H1 (cell line): ENCODE data around the gene FAM151A. TPM values are rescaled to one million over a fixed set of nuclear protein-coding genes. Genes with fewer than 3 reads are reported as not detected.

Source experiments
- CTCF ChIA-PET: fragments of 300-600 bp; sonication (Branson Sonifier 250); formaldehyde crosslinking; loops from one replicate; lab custom pipeline; 2021; ENCODE audit not compliant: partially characterized antibody; lab: Charles Lee
- POLR2A ChIA-PET: fragments of 300-600 bp; sonication (Branson Sonifier 250); formaldehyde crosslinking; loops from one replicate; lab custom pipeline; 2021; ENCODE audit warnings: inconsistent platforms; ENCODE audit not compliant: partially characterized antibody; lab: Charles Lee
- DNase-seq, 2 experiments: peaks; one replicate each; pipeline versions ENCODE4 v3.0.0 to v3.0.0-alpha.2; 2010 to 2022; ENCODE audit warnings: low spot score in 2 of 2, low read depth in 1 of 2, mixed read lengths in 1 of 2
- FAIRE-seq: peaks from 2 replicates; lab custom pipeline; 2011; peaks lifted over from hg19 to GRCh38; lab: Jason Lieb, UNC
- H2AFZ ChIP-seq: 2 replicates; pipeline ENCODE4 v1.8.1; 2012; ENCODE audit warnings: low read length, inconsistent platforms
- H2AK5ac ChIP-seq: 2 replicates; pipeline ENCODE4 v1.6.1; 2013; ENCODE audit warnings: low read depth, low read length
- H2BK120ac ChIP-seq: replicated peaks from 2 replicates; pipeline ENCODE3; 2013; ENCODE audit warnings: low read depth, low read length, inconsistent platforms
- H2BK12ac ChIP-seq: 2 replicates; pipeline ENCODE4 v1.6.1; 2013; ENCODE audit warnings: low read depth, low read length
- H2BK15ac ChIP-seq: 2 replicates; pipeline ENCODE4 v1.6.1; 2013; ENCODE audit warnings: low read length
- H2BK20ac ChIP-seq: 2 replicates; pipeline ENCODE4 v1.6.1; 2013; ENCODE audit warnings: low read length
- H2BK5ac ChIP-seq: 2 replicates; pipeline ENCODE4 v1.6.1; 2013; ENCODE audit warnings: low read depth, low read length
- H3K14ac ChIP-seq: 2 replicates; pipeline ENCODE4 v1.6.1; 2013; ENCODE audit warnings: inconsistent platforms; ENCODE audit not compliant: insufficient read length
- H3K18ac ChIP-seq: 2 replicates; pipeline ENCODE4 v1.6.1; 2013; ENCODE audit warnings: low read length; ENCODE audit errors: extremely low read depth
- H3K23ac ChIP-seq: 2 replicates; pipeline ENCODE4 v1.6.1; 2013; ENCODE audit warnings: inconsistent platforms; ENCODE audit not compliant: insufficient read length
- H3K23me2 ChIP-seq: 2 replicates; pipeline ENCODE4 v1.6.1; 2013; ENCODE audit warnings: low read depth, low read length
- H3K27ac ChIP-seq: 2 replicates; pipeline ENCODE4 v1.6.1; 2011; ENCODE audit warnings: low read depth, low read length, inconsistent platforms
- H3K27me3 ChIP-seq, 4 experiments: replicated peaks in 1 of 4; 1 replicate in 1 of 4; 2 replicates in 3 of 4; pipeline versions ENCODE4 v1.6.1 to v1.8.1; 2011 to 2013; ENCODE audit warnings: low read length in 3 of 4, mild to moderate bottlenecking in 3 of 4, inconsistent platforms in 2 of 4, mixed read lengths in 2 of 4, moderate library complexity in 1 of 4; ENCODE audit not compliant: control insufficient read depth in 3 of 4, insufficient read depth in 3 of 4; ENCODE audit errors: extremely low read depth in 1 of 4
- H3K36me3 ChIP-seq, 4 experiments: 2 replicates each; pipeline versions ENCODE4 v1.6.1 to v1.8.1; 2011 to 2013; ENCODE audit warnings: mild to moderate bottlenecking in 4 of 4, low read length in 3 of 4, moderate library complexity in 2 of 4, control low read depth in 1 of 4, inconsistent platforms in 1 of 4; ENCODE audit not compliant: insufficient read depth in 4 of 4, control insufficient read depth in 2 of 4
- H3K4ac ChIP-seq: replicated peaks from 2 replicates; pipeline ENCODE3; 2013; ENCODE audit warnings: low read length, low read depth, mixed read lengths, inconsistent platforms; ENCODE audit not compliant: insufficient read length
- H3K4me1 ChIP-seq, 4 experiments: replicated peaks in 1 of 4; 1 replicate in 1 of 4; 2 replicates in 3 of 4; pipeline versions ENCODE4 v1.6.1 to v1.8.1; 2011 to 2013; ENCODE audit warnings: low read length in 3 of 4, inconsistent platforms in 2 of 4, mixed read lengths in 1 of 4; ENCODE audit not compliant: insufficient read depth in 4 of 4, control insufficient read depth in 3 of 4
- H3K4me2 ChIP-seq, 2 experiments: 2 replicates each; pipeline versions ENCODE4 v1.6.1 to v1.8.1; 2011 to 2013; ENCODE audit warnings: low read depth in 2 of 2, low read length in 2 of 2, control low read depth in 1 of 2, inconsistent platforms in 1 of 2, mild to moderate bottlenecking in 1 of 2; ENCODE audit not compliant: insufficient read depth in 1 of 2
- H3K4me3 ChIP-seq, 4 experiments: fragments of 200-600, 300-600 bp in 1 of 4; sonication (generic), shearing (Covaris generic), sonication (Bioruptor Twin) in 1 of 4; 2 replicates each; pipeline versions ENCODE4 v1.5.1 to v1.8.1; 2011 to 2016; ENCODE audit warnings: low read length in 4 of 4, low read depth in 3 of 4, control low read depth in 2 of 4, inconsistent platforms in 2 of 4, mild to moderate bottlenecking in 2 of 4, mixed read lengths in 1 of 4, moderate library complexity in 1 of 4; ENCODE audit not compliant: insufficient read depth in 2 of 4; ENCODE audit errors: extremely low read depth in 1 of 4
- H3K56ac ChIP-seq: replicated peaks from 2 replicates; pipeline ENCODE3; 2013; ENCODE audit warnings: low read depth, mild to moderate bottlenecking, mixed read lengths, low read length, inconsistent platforms; ENCODE audit not compliant: insufficient read length
- H3K79me1 ChIP-seq: 2 replicates; pipeline ENCODE4 v1.6.1; 2013; ENCODE audit warnings: low read depth, low read length, control low read depth
- H3K79me2 ChIP-seq, 2 experiments: 2 replicates each; pipeline versions ENCODE4 v1.6.1 to v1.8.1; 2012 to 2013; ENCODE audit warnings: low read length in 2 of 2, mild to moderate bottlenecking in 2 of 2, inconsistent platforms in 1 of 2; ENCODE audit not compliant: insufficient read depth in 2 of 2, control insufficient read depth in 1 of 2
- H3K9ac ChIP-seq, 4 experiments: replicated peaks in 1 of 4; 1 replicate in 1 of 4; 2 replicates in 3 of 4; pipeline versions ENCODE4 v1.6.1 to v1.8.1; 2011 to 2013; ENCODE audit warnings: low read depth in 3 of 4, low read length in 3 of 4, control low read depth in 2 of 4, mild to moderate bottlenecking in 2 of 4, moderate library complexity in 2 of 4, inconsistent platforms in 1 of 4; ENCODE audit errors: extremely low read depth in 1 of 4
- H3K9me3 ChIP-seq, 2 experiments: 2 replicates each; pipeline versions ENCODE4 v1.6.1 to v1.8.1; 2012 to 2013; ENCODE audit warnings: mild to moderate bottlenecking in 2 of 2, moderate library complexity in 2 of 2, control low read depth in 1 of 2, inconsistent platforms in 1 of 2, low read depth in 1 of 2, low read length in 1 of 2, mixed read lengths in 1 of 2; ENCODE audit not compliant: insufficient read depth in 2 of 2
- H4K20me1 ChIP-seq, 2 experiments: replicated peaks in 1 of 2; 2 replicates each; pipeline versions ENCODE3 to v1.8.1; 2011 to 2013; ENCODE audit warnings: inconsistent platforms in 2 of 2, low read length in 2 of 2, mild to moderate bottlenecking in 1 of 2; ENCODE audit not compliant: insufficient read depth in 2 of 2, control insufficient read depth in 1 of 2
- H4K5ac ChIP-seq: 2 replicates; pipeline ENCODE4 v1.6.1; 2013; ENCODE audit warnings: low read length, low read depth, mixed read lengths, inconsistent platforms; ENCODE audit not compliant: insufficient read length
- H4K8ac ChIP-seq: 2 replicates; pipeline ENCODE4 v1.8.0; 2013; ENCODE audit warnings: mild to moderate bottlenecking, moderate library complexity, low read length, inconsistent platforms; ENCODE audit not compliant: insufficient read depth; ENCODE audit errors: extremely low read depth
- H4K91ac ChIP-seq: replicated peaks from 2 replicates; pipeline ENCODE3; 2013; ENCODE audit warnings: low read length, mixed read lengths, inconsistent platforms; ENCODE audit not compliant: insufficient read length
- CTBP2 ChIP-seq: IDR thresholded peaks from 2 replicates; pipeline ENCODE4 v1.7.0; 2011; ENCODE audit warnings: borderline replicate concordance, mild to moderate bottlenecking, moderate library complexity, mixed read lengths, low read length; ENCODE audit not compliant: insufficient read depth, insufficient read length
- CTCF ChIP-seq, 3 experiments: IDR thresholded peaks; 1 replicate in 2 of 3; 2 replicates in 1 of 3; pipeline versions ENCODE4 v1.5.1 to v1.6.1; 2011; ENCODE audit warnings: low read length in 3 of 3, mild to moderate bottlenecking in 3 of 3, inconsistent platforms in 2 of 3, low read depth in 1 of 3, moderate library complexity in 1 of 3; ENCODE audit not compliant: insufficient read depth in 1 of 3; ENCODE audit errors: control extremely low read depth in 1 of 3
- RAD21 ChIP-seq, 2 experiments: IDR thresholded peaks in 1 of 2; conservative IDR thresholded peaks in 1 of 2; 2 replicates each; pipeline ENCODE4 v1.6.1; 2011; ENCODE audit warnings: low read depth in 2 of 2, low read length in 2 of 2, improper control_type of control experiment in 1 of 2, inconsistent platforms in 1 of 2, mild to moderate bottlenecking in 1 of 2, moderate library complexity in 1 of 2
- USF2 ChIP-seq: IDR thresholded peaks from 2 replicates; pipeline ENCODE4 v1.6.1; 2011; ENCODE audit warnings: low read length, improper control_type of control experiment
- ZNF274 ChIP-seq: IDR thresholded peaks from 2 replicates; pipeline ENCODE4 v1.7.0; 2012; ENCODE audit warnings: low read length, borderline replicate concordance; ENCODE audit errors: extremely low read depth
- WGBS, 2 experiments: shearing (Covaris generic) in 1 of 2; methylation state at CpG; one replicate each; pipeline versions ENCODE4 v1.1.6 to v1.1.7; 2013 to 2015; ENCODE audit warnings: low lambda C conversion rate in 2 of 2, mixed read lengths in 2 of 2, inconsistent platforms in 1 of 2, low coverage in 1 of 2, missing lambda C conversion rate in 1 of 2; ENCODE audit not compliant: insufficient replicate concordance in 2 of 2, insufficient coverage in 1 of 2, insufficient read length in 1 of 2; ENCODE audit errors: extremely low coverage in 1 of 2, missing lambda C conversion rate in 1 of 2; 5-methylcytosine and 5-hydroxymethylcytosine counted together
- polyA plus RNA-seq, 7 experiments: library from polyadenylated mRNA; depleted of rRNA in 3 of 7; stranded (reverse) in 5 of 7; unstranded in 2 of 7; fragments of >200 nt in 5 of 7; fragments of 200-250 nt in 2 of 7; gene quantifications; 1 replicate in 5 of 7; 2 replicates in 1 of 7; 4 replicates in 1 of 7; pipeline versions ENCODE4 v1.2.1 to v1.2.3, GENCODE V29; 2011 to 2013; ENCODE audit warnings: missing spikeins in 2 of 7, mixed read lengths in 2 of 7
- total RNA-seq: library from RNA; stranded (reverse); fragmentation: NEBNext Ultra II Directional; extraction: Animal tissue kit (Norgen Biotek cat#: 25700); gene quantifications from 2 replicates; pipeline ENCODE4 v1.2.1, GENCODE V29; 2021

The FAM151A gene
- total and polyA plus RNA-seq, 2 of the 8 experiments (the other 6 are each of a cell fraction or from before 2014, with no cell fraction given) = not detected

- Histone ChIP-seq H3K4me1 (peaks cover 20 to 30% (median 25%) of the 10 kb centered on the region in 4 experiments), H2BK5ac (no peak overlapping the region), H3K79me1 (no peaks in the 10 kb centered on the region), H3K23ac (no peak overlapping the region), H2AK5ac (no peak overlapping the region), H3K9ac (no peak overlapping the region), H4K5ac (no peak overlapping the region), H2BK15ac (no peak overlapping the region; the same call in 1 of the 2 replicates), H2AFZ (no peak overlapping the region), H3K56ac (no peak overlapping the region), H3K18ac (no peak overlapping the region), H2BK20ac (no peak overlapping the region), H3K4ac (no peak overlapping the region), H3K4me3 (no peak overlapping the region), H3K9me3 (no peaks in the 10 kb centered on the region), H4K91ac (no peak overlapping the region), H2BK12ac (no peak overlapping the region), H3K27ac (no peak overlapping the region), H3K23me2 (0 out of 2 replicates have a peak, but pooled peaks cover 3% of the 10 kb centered on the region), H3K36me3 (no peaks in the 10 kb centered on the region), H4K20me1 (no peaks in the 10 kb centered on the region), H3K27me3 (no peaks in the 10 kb centered on the region), H2BK120ac (no peak overlapping the region), H3K4me2 (peak overlapping the region in 1 of 2 experiments; percentile 5; a peak in 1 of 4 replicates), H3K79me2 (no peaks in the 10 kb centered on the region), H4K8ac (no peak overlapping the region), H3K14ac (no peak overlapping the region)
- 88% methylated on average over 3 of the region's 3 CpGs; no CpG with 5 or more reads in 1 of the 2 experiments for WGBS, 2 experiments
- DNase-seq = no peak
- TF ChIP-seq RAD21 (IDR thresholded peaks at IDR 0.05 in 1 of 2, conservative IDR thresholded peaks at IDR 0.05 in 1 of 2; ENCODE audit: low read depth in 2 of 2, low read length in 2 of 2) = no peak; a peak in 1 of 4 replicates
- no peak for TF ChIP-seq CTBP2
- TF ChIP-seq CTCF (IDR thresholded peaks at IDR 0.05; ENCODE audit: control extremely low read depth in 1 of 3, insufficient read depth in 1 of 3, low read depth in 1 of 3, low read length in 3 of 3) = peak; percentile 34 to 69 (median 53)
- no peak for TF ChIP-seq USF2
- TF ChIP-seq ZNF274 = no peak
- POLR2A ChIA-PET = no interaction called here
- no peak for FAIRE-seq
- CTCF ChIA-PET = interaction anchor here (0.6 to 4.0 kb wide), 13 partner anchors 9 to 370 kb away, joined by 3 to 19 read pairs (median 3); partner anchors contain the start of gene ACOT11
Measured at GRCh38 chr1:54575161-54575560, 48.2 kb downstream of the FAM151A start.
